Endometrial microvascular endothelial cells (primary cell): Measurements from ENCODE around the gene SHOC2. TPM values are rescaled to one million over a fixed set of nuclear protein-coding genes. Genes with fewer than 3 reads are reported as not detected.

ENCODE experiments used
- in situ Hi-C: cut with HindIII; loops from 2 replicates; pipeline ENCODE4 v1.10.0; 2017; ENCODE audit warnings: low sequenced_read_pairs, low pct_unique_long_range_greater_than_20kb; ENCODE audit errors: inconsistent ontology term
- total RNA-seq: library from RNA; depleted of rRNA; stranded (reverse); fragments of >200 nt; gene quantifications from one replicate; pipeline ENCODE4 v1.2.3, GENCODE V29; 2015; ENCODE audit errors: inconsistent ontology term

The SHOC2 gene
- total RNA-seq, 1 donor from 2014 or later = 38.8 TPM

GRCh38 chr10:110932505-110933180 is 13.2 kb downstream of the SHOC2 start:
- in situ Hi-C loops = no loop called here

GRCh38 chr10:110936757-110937156 is 17.4 kb downstream of the SHOC2 start:
- in situ Hi-C loops = no loop called here

GRCh38 chr10:110939419-110939818 is 20.0 kb downstream of the SHOC2 start:
- in situ Hi-C loops = no loop called here

- in situ Hi-C loops = no loop called here
Measured at GRCh38 chr10:110944792-110945396, 25.5 kb downstream of the SHOC2 start.

- in situ Hi-C loops = no loop called here
Measured at GRCh38 chr10:110946496-110946895, 27.1 kb downstream of the SHOC2 start.

- in situ Hi-C loops = no loop called here
Measured at GRCh38 chr10:110947061-110947595, 27.7 kb downstream of the SHOC2 start.

- in situ Hi-C loops = no loop called here
Measured at GRCh38 chr10:110951381-110951780, 32.0 kb downstream of the SHOC2 start.

- in situ Hi-C loops = no loop called here
Measured at GRCh38 chr10:110957606-110958005, 38.2 kb downstream of the SHOC2 start.

GRCh38 chr10:110959379-110960332 is 40.3 kb downstream of the SHOC2 start:
- in situ Hi-C loops = no loop called here

GRCh38 chr10:110960333-110960712 is 40.9 kb downstream of the SHOC2 start:
- in situ Hi-C loops = no loop called here

GRCh38 chr10:110962443-110962842 is 43.0 kb downstream of the SHOC2 start:
- in situ Hi-C loops = no loop called here

GRCh38 chr10:110963162-110963561 is 43.8 kb downstream of the SHOC2 start:
- in situ Hi-C loops = no loop called here

- in situ Hi-C loops = no loop called here
Measured at GRCh38 chr10:110964681-110965080, 45.3 kb downstream of the SHOC2 start.

GRCh38 chr10:110965216-110965615 is 45.8 kb downstream of the SHOC2 start:
- in situ Hi-C loops = no loop called here

GRCh38 chr10:110966146-110966545 is 46.7 kb downstream of the SHOC2 start:
- in situ Hi-C loops = no loop called here

- in situ Hi-C loops = no loop called here
Measured at GRCh38 chr10:110967009-110967630, 47.7 kb downstream of the SHOC2 start.

- in situ Hi-C loops = no loop called here
Measured at GRCh38 chr10:110967645-110968044, 48.2 kb downstream of the SHOC2 start.

- in situ Hi-C loops = no loop called here
Measured at GRCh38 chr10:110969183-110969582, 49.8 kb downstream of the SHOC2 start.

GRCh38 chr10:110971638-110972037 is 52.2 kb downstream of the SHOC2 start:
- in situ Hi-C loops = no loop called here
